H1 (cell line): ENCODE data around the gene FGF6. TPM values are rescaled to one million over a fixed set of nuclear protein-coding genes. Genes with fewer than 3 reads are reported as not detected.

Experiments used
- CTCF ChIA-PET: fragments of 300-600 bp; sonication (Branson Sonifier 250); formaldehyde crosslinking; loops from one replicate; lab custom pipeline; 2021; ENCODE audit not compliant: partially characterized antibody; lab: Charles Lee
- POLR2A ChIA-PET: fragments of 300-600 bp; sonication (Branson Sonifier 250); formaldehyde crosslinking; loops from one replicate; lab custom pipeline; 2021; ENCODE audit warnings: inconsistent platforms; ENCODE audit not compliant: partially characterized antibody; lab: Charles Lee
- DNase-seq, 2 experiments: peaks; one replicate each; pipeline versions ENCODE4 v3.0.0 to v3.0.0-alpha.2; 2010 to 2022; ENCODE audit warnings: low spot score in 2 of 2, low read depth in 1 of 2, mixed read lengths in 1 of 2
- FAIRE-seq: peaks from 2 replicates; lab custom pipeline; 2011; peaks lifted over from hg19 to GRCh38; lab: Jason Lieb, UNC
- H2AFZ ChIP-seq: 2 replicates; pipeline ENCODE4 v1.8.1; 2012; ENCODE audit warnings: low read length, inconsistent platforms
- H2AK5ac ChIP-seq: 2 replicates; pipeline ENCODE4 v1.6.1; 2013; ENCODE audit warnings: low read depth, low read length
- H2BK120ac ChIP-seq: replicated peaks from 2 replicates; pipeline ENCODE3; 2013; ENCODE audit warnings: low read depth, low read length, inconsistent platforms
- H2BK12ac ChIP-seq: 2 replicates; pipeline ENCODE4 v1.6.1; 2013; ENCODE audit warnings: low read depth, low read length
- H2BK15ac ChIP-seq: 2 replicates; pipeline ENCODE4 v1.6.1; 2013; ENCODE audit warnings: low read length
- H2BK20ac ChIP-seq: 2 replicates; pipeline ENCODE4 v1.6.1; 2013; ENCODE audit warnings: low read length
- H2BK5ac ChIP-seq: 2 replicates; pipeline ENCODE4 v1.6.1; 2013; ENCODE audit warnings: low read depth, low read length
- H3K14ac ChIP-seq: 2 replicates; pipeline ENCODE4 v1.6.1; 2013; ENCODE audit warnings: inconsistent platforms; ENCODE audit not compliant: insufficient read length
- H3K18ac ChIP-seq: 2 replicates; pipeline ENCODE4 v1.6.1; 2013; ENCODE audit warnings: low read length; ENCODE audit errors: extremely low read depth
- H3K23ac ChIP-seq: 2 replicates; pipeline ENCODE4 v1.6.1; 2013; ENCODE audit warnings: inconsistent platforms; ENCODE audit not compliant: insufficient read length
- H3K23me2 ChIP-seq: 2 replicates; pipeline ENCODE4 v1.6.1; 2013; ENCODE audit warnings: low read depth, low read length
- H3K27ac ChIP-seq: 2 replicates; pipeline ENCODE4 v1.6.1; 2011; ENCODE audit warnings: low read depth, low read length, inconsistent platforms
- H3K27me3 ChIP-seq, 4 experiments: replicated peaks in 1 of 4; 1 replicate in 1 of 4; 2 replicates in 3 of 4; pipeline versions ENCODE4 v1.6.1 to v1.8.1; 2011 to 2013; ENCODE audit warnings: low read length in 3 of 4, mild to moderate bottlenecking in 3 of 4, inconsistent platforms in 2 of 4, mixed read lengths in 2 of 4, moderate library complexity in 1 of 4; ENCODE audit not compliant: control insufficient read depth in 3 of 4, insufficient read depth in 3 of 4; ENCODE audit errors: extremely low read depth in 1 of 4
- H3K36me3 ChIP-seq, 4 experiments: 2 replicates each; pipeline versions ENCODE4 v1.6.1 to v1.8.1; 2011 to 2013; ENCODE audit warnings: mild to moderate bottlenecking in 4 of 4, low read length in 3 of 4, moderate library complexity in 2 of 4, control low read depth in 1 of 4, inconsistent platforms in 1 of 4; ENCODE audit not compliant: insufficient read depth in 4 of 4, control insufficient read depth in 2 of 4
- H3K4ac ChIP-seq: replicated peaks from 2 replicates; pipeline ENCODE3; 2013; ENCODE audit warnings: low read length, low read depth, mixed read lengths, inconsistent platforms; ENCODE audit not compliant: insufficient read length
- H3K4me1 ChIP-seq, 4 experiments: replicated peaks in 1 of 4; 1 replicate in 1 of 4; 2 replicates in 3 of 4; pipeline versions ENCODE4 v1.6.1 to v1.8.1; 2011 to 2013; ENCODE audit warnings: low read length in 3 of 4, inconsistent platforms in 2 of 4, mixed read lengths in 1 of 4; ENCODE audit not compliant: insufficient read depth in 4 of 4, control insufficient read depth in 3 of 4
- H3K4me2 ChIP-seq, 2 experiments: 2 replicates each; pipeline versions ENCODE4 v1.6.1 to v1.8.1; 2011 to 2013; ENCODE audit warnings: low read depth in 2 of 2, low read length in 2 of 2, control low read depth in 1 of 2, inconsistent platforms in 1 of 2, mild to moderate bottlenecking in 1 of 2; ENCODE audit not compliant: insufficient read depth in 1 of 2
- H3K4me3 ChIP-seq, 4 experiments: fragments of 200-600, 300-600 bp in 1 of 4; sonication (generic), shearing (Covaris generic), sonication (Bioruptor Twin) in 1 of 4; 2 replicates each; pipeline versions ENCODE4 v1.5.1 to v1.8.1; 2011 to 2016; ENCODE audit warnings: low read length in 4 of 4, low read depth in 3 of 4, control low read depth in 2 of 4, inconsistent platforms in 2 of 4, mild to moderate bottlenecking in 2 of 4, mixed read lengths in 1 of 4, moderate library complexity in 1 of 4; ENCODE audit not compliant: insufficient read depth in 2 of 4; ENCODE audit errors: extremely low read depth in 1 of 4
- H3K56ac ChIP-seq: replicated peaks from 2 replicates; pipeline ENCODE3; 2013; ENCODE audit warnings: low read depth, mild to moderate bottlenecking, mixed read lengths, low read length, inconsistent platforms; ENCODE audit not compliant: insufficient read length
- H3K79me1 ChIP-seq: 2 replicates; pipeline ENCODE4 v1.6.1; 2013; ENCODE audit warnings: low read depth, low read length, control low read depth
- H3K79me2 ChIP-seq, 2 experiments: 2 replicates each; pipeline versions ENCODE4 v1.6.1 to v1.8.1; 2012 to 2013; ENCODE audit warnings: low read length in 2 of 2, mild to moderate bottlenecking in 2 of 2, inconsistent platforms in 1 of 2; ENCODE audit not compliant: insufficient read depth in 2 of 2, control insufficient read depth in 1 of 2
- H3K9ac ChIP-seq, 4 experiments: replicated peaks in 1 of 4; 1 replicate in 1 of 4; 2 replicates in 3 of 4; pipeline versions ENCODE4 v1.6.1 to v1.8.1; 2011 to 2013; ENCODE audit warnings: low read depth in 3 of 4, low read length in 3 of 4, control low read depth in 2 of 4, mild to moderate bottlenecking in 2 of 4, moderate library complexity in 2 of 4, inconsistent platforms in 1 of 4; ENCODE audit errors: extremely low read depth in 1 of 4
- H3K9me3 ChIP-seq, 2 experiments: 2 replicates each; pipeline versions ENCODE4 v1.6.1 to v1.8.1; 2012 to 2013; ENCODE audit warnings: mild to moderate bottlenecking in 2 of 2, moderate library complexity in 2 of 2, control low read depth in 1 of 2, inconsistent platforms in 1 of 2, low read depth in 1 of 2, low read length in 1 of 2, mixed read lengths in 1 of 2; ENCODE audit not compliant: insufficient read depth in 2 of 2
- H4K20me1 ChIP-seq, 2 experiments: replicated peaks in 1 of 2; 2 replicates each; pipeline versions ENCODE3 to v1.8.1; 2011 to 2013; ENCODE audit warnings: inconsistent platforms in 2 of 2, low read length in 2 of 2, mild to moderate bottlenecking in 1 of 2; ENCODE audit not compliant: insufficient read depth in 2 of 2, control insufficient read depth in 1 of 2
- H4K5ac ChIP-seq: 2 replicates; pipeline ENCODE4 v1.6.1; 2013; ENCODE audit warnings: low read length, low read depth, mixed read lengths, inconsistent platforms; ENCODE audit not compliant: insufficient read length
- H4K8ac ChIP-seq: 2 replicates; pipeline ENCODE4 v1.8.0; 2013; ENCODE audit warnings: mild to moderate bottlenecking, moderate library complexity, low read length, inconsistent platforms; ENCODE audit not compliant: insufficient read depth; ENCODE audit errors: extremely low read depth
- H4K91ac ChIP-seq: replicated peaks from 2 replicates; pipeline ENCODE3; 2013; ENCODE audit warnings: low read length, mixed read lengths, inconsistent platforms; ENCODE audit not compliant: insufficient read length
- ASH2L ChIP-seq: fragments of 200-600, 300-600 bp; sonication (generic); IDR thresholded peaks from one replicate; pipeline ENCODE4 v1.7.1; 2017; ENCODE audit warnings: low read length
- ATF3 ChIP-seq: IDR thresholded peaks from 2 replicates; pipeline ENCODE4 v1.6.1; 2011; ENCODE audit warnings: low read depth, mild to moderate bottlenecking, low read length; ENCODE audit not compliant: insufficient read depth
- BCL11A ChIP-seq, 2 experiments: IDR thresholded peaks; one replicate each; pipeline ENCODE4 v1.6.1; 2011; ENCODE audit warnings: low read depth in 2 of 2, low read length in 2 of 2, mild to moderate bottlenecking in 2 of 2
- CBX5 ChIP-seq: fragments of 300-800, 300-1000 bp; sonication (generic); IDR thresholded peaks from 2 replicates; pipeline ENCODE4 v1.7.1; 2016; ENCODE audit warnings: antibody characterized with exemption, low read length, low read depth
- GABPA ChIP-seq: IDR thresholded peaks from 2 replicates; pipeline ENCODE4 v1.6.1; 2011; ENCODE audit warnings: mild to moderate bottlenecking, low read length, moderate library complexity, borderline replicate concordance; ENCODE audit not compliant: insufficient read depth
- KDM4A ChIP-seq: IDR thresholded peaks from one replicate; pipeline ENCODE4 v1.7.1; 2012; ENCODE audit warnings: low read depth, mild to moderate bottlenecking, moderate library complexity, low read length, inconsistent platforms; ENCODE audit not compliant: severe bottlenecking
- MAX ChIP-seq: IDR thresholded peaks from 2 replicates; pipeline ENCODE4 v1.6.1; 2012; ENCODE audit warnings: inconsistent platforms
- POLR2AphosphoS5 ChIP-seq: IDR thresholded peaks from 2 replicates; pipeline ENCODE4 v1.6.1; 2011; ENCODE audit warnings: low read depth, low read length
- RAD21 ChIP-seq, 2 experiments: IDR thresholded peaks in 1 of 2; conservative IDR thresholded peaks in 1 of 2; 2 replicates each; pipeline ENCODE4 v1.6.1; 2011; ENCODE audit warnings: low read depth in 2 of 2, low read length in 2 of 2, improper control_type of control experiment in 1 of 2, inconsistent platforms in 1 of 2, mild to moderate bottlenecking in 1 of 2, moderate library complexity in 1 of 2
- RFX5 ChIP-seq: IDR thresholded peaks from 2 replicates; pipeline ENCODE4 v1.6.1; 2011; ENCODE audit warnings: low read depth, low read length, improper control_type of control experiment, borderline replicate concordance
- SP2 ChIP-seq: IDR thresholded peaks from 2 replicates; pipeline ENCODE4 v1.6.1; 2012; ENCODE audit warnings: mild to moderate bottlenecking, low read length, inconsistent platforms
- WGBS, 2 experiments: shearing (Covaris generic) in 1 of 2; methylation state at CpG; one replicate each; pipeline versions ENCODE4 v1.1.6 to v1.1.7; 2013 to 2015; ENCODE audit warnings: low lambda C conversion rate in 2 of 2, mixed read lengths in 2 of 2, inconsistent platforms in 1 of 2, low coverage in 1 of 2, missing lambda C conversion rate in 1 of 2; ENCODE audit not compliant: insufficient replicate concordance in 2 of 2, insufficient coverage in 1 of 2, insufficient read length in 1 of 2; ENCODE audit errors: extremely low coverage in 1 of 2, missing lambda C conversion rate in 1 of 2; 5-methylcytosine and 5-hydroxymethylcytosine counted together
- polyA plus RNA-seq, 7 experiments: library from polyadenylated mRNA; depleted of rRNA in 3 of 7; stranded (reverse) in 5 of 7; unstranded in 2 of 7; fragments of >200 nt in 5 of 7; fragments of 200-250 nt in 2 of 7; gene quantifications; 1 replicate in 5 of 7; 2 replicates in 1 of 7; 4 replicates in 1 of 7; pipeline versions ENCODE4 v1.2.1 to v1.2.3, GENCODE V29; 2011 to 2013; ENCODE audit warnings: missing spikeins in 2 of 7, mixed read lengths in 2 of 7
- total RNA-seq: library from RNA; stranded (reverse); fragmentation: NEBNext Ultra II Directional; extraction: Animal tissue kit (Norgen Biotek cat#: 25700); gene quantifications from 2 replicates; pipeline ENCODE4 v1.2.1, GENCODE V29; 2021

FGF6 gene
- total and polyA plus RNA-seq, 2 of the 8 experiments (the other 6 are each of a cell fraction or from before 2014, with no cell fraction given): not detected

- POLR2A ChIA-PET: interaction anchor here (0.8 to 3.9 kb wide), 3 partner anchors 10 to 69 kb away, joined by 3 to 19 read pairs (median 4); no protein-coding TSS in a partner anchor
- Histone ChIP-seq H2BK12ac (peak overlapping the region; percentile 85), H4K8ac (no peak overlapping the region), H3K14ac (no peak overlapping the region), H3K79me1 (no peaks in the 10 kb centered on the region), H2BK120ac (no peak overlapping the region), H4K91ac (peak overlapping the region; percentile 78), H4K5ac (no peak overlapping the region), H3K36me3 (no peaks in the 10 kb centered on the region), H2BK20ac (peak overlapping the region; percentile 10; the same call in 1 of the 2 replicates), H2AFZ (peak overlapping the region; percentile 30; the same call in 1 of the 2 replicates), H3K4ac (no peak overlapping the region), H3K9me3 (no peaks in the 10 kb centered on the region), H3K18ac (peak overlapping the region; percentile 16; the same call in 1 of the 2 replicates), H3K4me3 (peak overlapping the region in 3 of 4 experiments; percentile 10 to 49 (median 18); a peak in 5 of 8 replicates), H2AK5ac (no peak overlapping the region), H3K27ac (0 out of 2 replicates have a peak overlapping the region, but pooled peaks have one; percentile 21), H3K27me3 (no peaks in the 10 kb centered on the region), H4K20me1 (no peaks in the 10 kb centered on the region), H3K4me1 (peaks cover 9 to 25% (median 19%) of the 10 kb centered on the region in 4 experiments), H3K23ac (no peak overlapping the region), H3K9ac (0 out of 7 replicates have a peak overlapping the region, but pooled peaks of 1 of the 4 experiments have one; percentile 26), H3K79me2 (no peaks in the 10 kb centered on the region), H3K23me2 (no peaks in the 10 kb centered on the region), H3K4me2 (peak overlapping the region; percentile 45 to 60), H3K56ac (no peak overlapping the region), H2BK15ac (no peak overlapping the region), H2BK5ac (peak overlapping the region; percentile 77; the same call in 1 of the 2 replicates)
- FAIRE-seq: peak; percentile 76
- DNase-seq: peak; percentile 29 to 61
- CTCF ChIA-PET: interaction anchor here (1.4 kb wide), 1 partner anchor 76 kb away, joined by 5 read pairs; no protein-coding TSS in a partner anchor
- WGBS, 2 experiments: 9% methylated on average over 9 of the region's 9 CpGs; no CpG with 5 or more reads in 1 of the 2 experiments
- TF ChIP-seq RAD21 (IDR thresholded peaks at IDR 0.05 in 1 of 2, conservative IDR thresholded peaks at IDR 0.05 in 1 of 2; ENCODE audit: low read depth in 2 of 2, low read length in 2 of 2) (no peak), GABPA (no peak), MAX (peak; percentile 67), ASH2L (peak; percentile 91), SP2 (no peak), RFX5 (no peak), POLR2AphosphoS5 (no peak), CBX5 (no peak), BCL11A (IDR thresholded peaks at IDR 0.05; ENCODE audit: low read depth in 2 of 2, low read length in 2 of 2) (no peak), KDM4A (peak; percentile 23), ATF3 (no peak)
Observed at GRCh38 chr12:4450551-4451112, 5.0 kb upstream of the FGF6 start.
